GM18868 (cell line): ENCODE data around the gene ELMO1.

Experiments
- ATAC-seq: cut with Tn5 transposase; IDR thresholded peaks from one replicate; pipeline ENCODE4 v1.9.1; 2021; ENCODE audit warnings: mild to moderate bottlenecking, moderate library complexity; ENCODE audit not compliant: unreplicated experiment

Gene ELMO1

GRCh38 chr7:37201003-37201875, 247.4 kb downstream of the ELMO1 start:
- no peak for ATAC-seq

GRCh38 chr7:37198906-37199485, 249.7 kb downstream of the ELMO1 start:
- no peak for ATAC-seq

- ATAC-seq = no peak
Observed at GRCh38 chr7:37198041-37198905, 250.4 kb downstream of the ELMO1 start.

GRCh38 chr7:37197108-37197507, 251.6 kb downstream of the ELMO1 start:
- no peak for ATAC-seq

DNA sequence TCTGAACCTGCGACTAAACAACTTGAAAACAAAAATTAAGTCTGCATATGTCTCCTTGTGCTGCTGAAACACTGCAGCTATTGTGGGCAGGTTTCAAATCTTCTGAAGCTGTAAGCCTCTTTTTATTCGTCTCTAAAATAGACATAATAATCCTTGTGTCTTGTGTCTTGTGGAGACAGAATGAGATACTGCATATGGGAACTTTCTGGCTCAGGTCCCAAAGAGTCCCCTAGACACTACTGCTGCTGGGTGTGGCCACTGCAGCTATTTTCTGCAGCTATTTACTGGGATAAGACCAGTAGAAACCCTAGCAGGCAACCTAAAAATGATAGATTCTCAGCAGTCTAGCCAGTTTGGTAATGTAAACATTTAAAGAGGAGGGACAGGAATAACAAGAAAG, 252.0 kb downstream of the ELMO1 start:
- ATAC-seq = no peak

DNA sequence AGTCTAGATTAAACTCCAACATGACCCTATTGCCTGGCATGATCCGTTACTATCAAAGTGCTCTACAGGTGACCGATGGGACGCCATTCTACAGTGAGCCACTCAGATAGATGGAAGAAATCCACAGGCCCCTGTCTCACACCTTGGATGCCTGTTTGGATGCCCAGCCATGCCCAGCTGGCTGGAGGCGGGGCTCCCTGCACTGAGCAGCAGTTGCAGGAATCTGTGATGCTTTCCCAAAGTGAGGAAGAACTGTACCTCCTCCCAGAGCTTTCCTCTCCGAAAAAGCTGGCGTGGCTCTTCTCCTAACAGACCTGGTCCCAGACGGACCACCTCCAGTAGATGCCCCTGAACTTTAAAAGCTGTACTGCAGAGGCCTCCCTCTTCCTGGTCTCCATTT, 253.3 kb downstream of the ELMO1 start:
- ATAC-seq = no peak

GRCh38 chr7:37194943-37195342, 253.7 kb downstream of the ELMO1 start:
- no peak for ATAC-seq

- no peak for ATAC-seq
Observed at GRCh38 chr7:37193775-37194135, 254.9 kb downstream of the ELMO1 start.

GRCh38 chr7:37193087-37193774, 255.4 kb downstream of the ELMO1 start:
- no peak for ATAC-seq

- ATAC-seq = no peak
Observed at GRCh38 chr7:37191797-37192196, 256.9 kb downstream of the ELMO1 start.

DNA sequence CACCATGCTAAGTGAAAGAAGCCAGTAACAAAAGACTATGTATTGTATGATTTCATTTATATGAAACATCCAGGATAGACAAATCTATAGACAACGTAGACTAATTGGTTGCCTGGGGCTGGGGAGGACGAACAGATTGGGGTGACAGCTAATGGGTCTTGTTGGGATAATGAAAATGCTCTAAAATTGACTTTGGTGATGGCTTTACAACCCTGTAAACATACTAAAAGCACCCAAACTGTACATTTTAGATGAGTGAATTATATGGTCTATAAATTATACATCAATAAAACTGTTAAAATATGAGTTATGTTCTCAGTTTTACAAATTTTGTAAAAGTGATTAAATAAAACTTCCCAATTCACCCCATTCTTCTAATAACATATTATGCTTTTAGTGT, 261.5 kb downstream of the ELMO1 start:
- no peak for ATAC-seq

- ATAC-seq = no peak
Observed at GRCh38 chr7:37186753-37187152, 261.9 kb downstream of the ELMO1 start.

GRCh38 chr7:37181550-37181932, 267.1 kb downstream of the ELMO1 start:
- no peak for ATAC-seq

DNA sequence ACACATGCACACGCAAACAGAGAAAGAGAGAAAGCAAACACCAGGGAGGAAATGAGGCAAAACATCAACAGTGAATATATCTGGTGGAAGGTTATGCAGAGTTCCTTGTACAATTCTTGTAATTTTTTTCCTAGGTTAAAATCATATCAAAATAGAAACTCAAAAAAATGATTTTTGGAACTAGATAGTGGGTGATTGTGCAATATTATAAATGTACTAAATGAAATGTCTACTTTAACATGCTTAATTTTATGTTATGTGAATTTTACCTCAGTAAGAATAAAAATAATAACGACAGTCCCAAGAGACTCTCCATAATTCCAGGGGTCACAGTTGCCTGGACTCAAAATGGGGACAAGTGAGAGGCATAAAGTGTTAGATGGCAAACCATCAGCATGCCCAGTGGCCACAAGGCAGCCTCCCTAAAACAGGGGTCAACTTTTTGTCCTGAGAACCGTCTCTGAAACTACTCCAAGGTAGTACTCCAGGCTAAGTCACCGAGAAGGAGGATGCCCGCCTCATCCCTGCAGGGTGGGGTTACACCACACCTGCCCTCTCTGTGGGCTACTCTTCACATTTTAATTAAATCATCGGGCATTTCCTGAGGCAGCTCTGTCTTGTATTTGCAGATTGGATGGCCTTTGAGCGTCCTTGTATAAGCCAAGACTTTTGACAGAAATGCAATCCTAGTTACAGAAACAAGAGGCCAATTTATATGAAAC, 267.7 kb downstream of the ELMO1 start:
- ATAC-seq = no peak

GRCh38 chr7:37176079-37176478, 272.6 kb downstream of the ELMO1 start:
- ATAC-seq = no peak

- ATAC-seq = no peak
Observed at GRCh38 chr7:37174460-37174859, 274.2 kb downstream of the ELMO1 start.

DNA sequence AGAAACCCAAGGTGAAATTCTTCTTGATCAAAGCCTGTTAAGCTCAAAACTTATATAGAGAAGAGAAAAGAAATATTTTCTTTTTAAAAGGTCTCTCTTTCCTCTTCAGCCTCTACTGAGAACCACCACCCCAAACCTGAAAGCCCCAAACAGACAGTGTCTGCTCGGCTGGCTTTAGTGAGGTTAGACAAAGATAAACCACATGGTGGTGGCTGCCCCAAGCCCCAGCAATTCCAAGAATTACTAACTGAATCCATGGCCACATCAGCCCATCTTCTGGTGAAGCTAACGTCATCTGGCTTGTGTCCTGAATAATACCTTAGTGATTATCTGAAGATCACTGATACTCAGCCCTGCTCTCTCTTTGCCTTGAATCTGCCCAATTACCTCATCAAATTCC, 275.0 kb downstream of the ELMO1 start:
- no peak for ATAC-seq

GRCh38 chr7:37162106-37162505, 286.6 kb downstream of the ELMO1 start:
- ATAC-seq = no peak

DNA sequence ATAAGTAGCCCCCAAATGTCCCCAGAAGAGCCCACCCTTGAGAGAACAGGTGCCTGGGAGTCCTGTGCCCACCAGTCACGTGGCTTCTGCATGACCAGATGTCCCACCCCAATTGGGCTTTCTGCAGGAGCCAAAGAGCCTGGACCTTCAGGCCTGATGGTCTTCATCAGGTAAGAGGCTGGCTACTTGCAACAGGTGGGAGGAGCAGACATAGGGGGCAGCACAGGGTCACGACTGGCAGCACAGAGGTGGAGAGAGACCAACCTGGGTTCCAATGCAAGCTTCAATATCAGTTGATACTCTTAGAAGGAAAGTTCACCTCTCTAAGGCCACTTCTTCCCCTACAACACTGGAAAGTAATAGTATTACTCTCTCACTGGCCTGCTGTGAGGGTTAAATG, 288.0 kb downstream of the ELMO1 start:
- ATAC-seq = no peak

- ATAC-seq = no peak
Observed at GRCh38 chr7:37153376-37153775, 295.3 kb downstream of the ELMO1 start.
